Dedifferentiated amniotic fluid mesenchymal stem cell (primary cell): ENCODE results near the gene KIF1C.
"Not testable (repeated sequence)": the region's sequence is repeated elsewhere in the genome, so short reads cannot be mapped to it uniquely, and the experiment has no call there.

Experiments used
- DNase-seq: peaks from one replicate; pipeline ENCODE4 v3.0.0-alpha.2; 2016; ENCODE audit errors: extremely low spot score

KIF1C gene

DNA sequence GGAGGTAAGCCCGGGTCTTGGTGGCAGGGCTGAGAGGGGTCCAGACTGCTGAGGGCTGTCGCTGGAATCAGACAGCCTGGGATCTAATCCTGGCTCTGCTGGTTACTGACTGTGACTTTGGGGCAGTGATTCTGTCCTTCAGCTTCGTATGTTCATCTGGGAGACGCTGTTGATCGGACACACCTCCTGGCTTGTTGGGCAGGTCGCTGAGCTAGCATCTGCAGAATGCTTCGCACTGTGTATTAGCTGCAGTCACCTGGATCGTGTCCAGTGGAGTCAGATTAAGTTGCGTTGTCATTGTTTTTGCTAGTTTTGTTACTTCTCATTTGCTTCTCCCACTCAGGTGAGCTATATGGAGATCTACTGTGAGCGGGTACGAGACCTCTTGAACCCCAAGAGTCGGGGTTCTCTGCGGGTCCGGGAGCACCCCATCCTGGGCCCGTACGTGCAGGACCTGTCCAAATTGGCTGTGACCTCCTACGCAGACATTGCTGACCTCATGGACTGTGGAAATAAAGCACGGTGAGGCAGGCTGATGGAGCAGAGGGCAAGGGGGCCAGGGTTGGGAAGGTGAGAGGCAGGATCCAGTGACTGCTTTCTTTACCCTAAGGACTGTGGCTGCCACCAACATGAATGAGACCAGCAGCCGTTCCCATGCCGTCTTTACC lies 4.5 kb downstream of the KIF1C start:
- no peak for DNase-seq

DNA sequence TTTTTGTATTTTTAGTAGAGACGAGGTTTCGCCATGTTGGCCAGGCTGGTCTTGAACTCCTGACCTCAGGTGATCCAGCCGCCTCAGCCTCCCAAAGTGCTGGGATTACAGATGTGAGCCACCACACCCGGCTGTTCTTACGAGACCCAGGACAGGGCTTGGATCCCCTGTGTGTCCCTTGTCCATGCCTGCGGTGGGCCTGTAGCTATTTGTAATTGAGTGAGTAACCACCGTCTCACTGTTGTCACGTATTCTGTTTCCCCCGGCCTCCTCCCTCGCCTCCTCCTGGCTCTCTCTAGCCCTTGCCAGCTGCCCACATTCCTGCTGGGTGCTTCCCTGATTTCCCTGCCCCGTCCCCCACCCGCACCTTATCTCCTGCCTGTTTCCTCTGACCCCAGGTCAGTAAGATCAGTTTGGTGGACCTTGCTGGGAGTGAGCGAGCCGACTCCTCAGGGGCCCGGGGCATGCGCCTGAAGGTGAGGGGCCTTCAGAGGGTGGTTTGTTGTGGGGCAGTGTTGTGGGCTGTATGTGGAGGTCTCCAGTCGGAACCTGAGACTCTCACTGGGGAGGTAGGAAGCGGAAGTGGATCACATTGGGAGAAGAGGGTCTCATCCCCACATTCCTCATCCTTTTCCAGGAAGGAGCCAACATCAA lies 5.6 kb downstream of the KIF1C start:
- DNase-seq: no peak

- DNase-seq: no peak
These were observed 14.2 kb downstream of the KIF1C start for GRCh38 chr17:5011928-5012327.

DNA sequence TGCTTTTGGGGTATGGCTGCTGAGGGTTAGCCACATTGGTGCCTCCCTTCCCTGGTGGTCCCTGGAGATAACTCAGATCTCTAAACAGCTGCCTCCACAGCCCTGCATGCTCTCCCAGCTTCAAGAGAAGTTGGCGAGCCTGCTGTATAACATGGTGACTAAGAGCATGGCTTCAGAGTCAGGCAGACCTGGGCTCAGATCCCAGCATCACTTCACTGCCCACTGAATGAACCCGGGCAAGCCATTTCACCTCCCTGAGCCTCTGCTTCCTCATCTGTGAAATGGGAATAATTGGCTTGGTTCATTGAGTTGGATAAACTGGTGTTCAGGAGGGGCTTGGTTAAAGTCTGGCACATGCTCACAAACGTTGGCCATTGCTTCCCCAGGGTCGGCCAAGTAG lies 16.6 kb downstream of the KIF1C start:
- no peak for DNase-seq

- no peak for DNase-seq
These were observed 21.8 kb downstream of the KIF1C start for GRCh38 chr17:5019475-5019956.

GRCh38 chr17:5020502-5021023 lies 22.8 kb downstream of the KIF1C start:
- DNase-seq: no peak

GRCh38 chr17:5022171-5022711 lies 24.5 kb downstream of the KIF1C start:
- no peak for DNase-seq

GRCh38 chr17:5023588-5024147 lies 25.9 kb downstream of the KIF1C start:
- DNase-seq: no peak

DNA sequence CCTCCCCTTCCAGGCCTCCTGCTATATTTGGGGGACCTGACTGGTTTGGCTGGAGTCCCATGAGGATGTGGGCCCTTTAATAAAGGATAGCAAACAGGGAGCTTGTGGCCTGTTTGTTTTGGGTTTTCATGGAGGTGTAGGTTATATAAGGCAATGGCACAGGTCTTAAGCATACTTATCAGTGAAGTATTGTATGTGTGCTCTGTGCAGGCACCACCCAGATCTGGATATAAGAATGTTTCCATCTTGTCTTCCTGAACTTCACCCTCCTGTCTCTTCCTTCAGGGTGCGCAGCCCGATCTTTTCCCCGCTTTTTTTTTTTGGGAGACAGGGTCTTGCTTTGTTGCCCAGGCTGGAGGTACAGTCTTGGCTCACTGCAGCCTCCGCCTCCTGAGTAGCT lies 26.9 kb downstream of the KIF1C start:
- DNase-seq: no peak

DNA sequence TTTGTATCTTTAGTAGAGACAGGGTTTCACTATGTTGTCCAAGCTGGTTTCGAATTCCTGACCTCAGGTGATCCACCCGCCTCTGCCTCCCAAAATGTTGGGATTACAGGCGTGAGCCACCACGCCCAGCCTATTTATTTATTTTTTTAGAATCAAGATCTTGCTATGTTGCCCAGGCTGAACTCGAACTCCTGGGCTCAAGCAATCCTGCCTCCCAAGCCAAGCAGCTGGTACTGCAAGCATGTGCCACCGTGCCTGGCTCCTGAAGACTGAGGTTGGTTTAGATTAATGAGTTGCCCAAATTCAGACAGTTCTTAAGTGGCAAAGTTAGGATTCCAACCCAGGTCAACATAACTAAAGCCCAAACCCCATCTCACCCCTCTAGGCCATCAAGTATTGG lies 29.5 kb downstream of the KIF1C start:
- no peak for DNase-seq

- DNase-seq: no peak
These were observed 30.2 kb downstream of the KIF1C start for GRCh38 chr17:5027916-5028315.

- DNase-seq: not testable (repeated sequence)
These were observed 32.4 kb downstream of the KIF1C start for GRCh38 chr17:5030168-5030567.

DNA sequence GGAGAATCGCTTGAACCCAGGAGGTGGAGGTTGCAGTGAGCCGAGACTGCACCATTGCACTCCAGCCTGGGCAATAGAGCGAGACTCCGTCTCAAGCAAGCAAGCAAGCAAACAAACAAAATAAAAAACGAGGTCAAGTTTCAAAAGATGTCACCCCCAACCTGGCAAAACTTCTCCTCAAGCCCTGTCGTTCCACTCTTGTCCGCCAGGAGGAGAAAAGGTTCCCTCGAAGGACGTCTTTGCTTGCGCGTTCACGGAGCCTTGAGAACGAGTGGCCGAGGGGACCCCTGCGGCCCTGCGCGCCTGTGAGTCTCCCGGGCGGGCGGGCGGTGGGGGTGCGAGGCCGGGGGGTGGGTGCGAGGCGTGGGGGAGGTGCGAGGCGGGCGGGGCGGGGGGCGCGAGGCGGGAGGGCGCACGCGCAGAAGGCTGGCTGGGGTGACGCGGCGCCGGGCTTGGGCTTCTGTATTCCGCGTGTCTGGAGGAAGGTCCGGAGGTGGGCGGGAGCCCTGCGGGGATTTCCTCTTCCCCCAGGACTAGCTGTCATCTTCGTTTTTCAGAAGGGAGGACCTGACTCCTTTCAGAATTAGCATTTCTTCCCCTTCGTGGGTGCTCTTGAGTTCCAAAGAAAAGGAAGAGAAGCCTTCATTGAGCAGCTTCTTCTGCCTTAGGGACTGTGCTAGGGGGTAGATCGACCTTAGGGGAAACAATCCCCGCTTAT lies 33.8 kb downstream of the KIF1C start:
- peak; percentile 81 for DNase-seq

GRCh38 chr17:5032865-5033264 lies 35.1 kb downstream of the KIF1C start:
- no peak for DNase-seq

DNA sequence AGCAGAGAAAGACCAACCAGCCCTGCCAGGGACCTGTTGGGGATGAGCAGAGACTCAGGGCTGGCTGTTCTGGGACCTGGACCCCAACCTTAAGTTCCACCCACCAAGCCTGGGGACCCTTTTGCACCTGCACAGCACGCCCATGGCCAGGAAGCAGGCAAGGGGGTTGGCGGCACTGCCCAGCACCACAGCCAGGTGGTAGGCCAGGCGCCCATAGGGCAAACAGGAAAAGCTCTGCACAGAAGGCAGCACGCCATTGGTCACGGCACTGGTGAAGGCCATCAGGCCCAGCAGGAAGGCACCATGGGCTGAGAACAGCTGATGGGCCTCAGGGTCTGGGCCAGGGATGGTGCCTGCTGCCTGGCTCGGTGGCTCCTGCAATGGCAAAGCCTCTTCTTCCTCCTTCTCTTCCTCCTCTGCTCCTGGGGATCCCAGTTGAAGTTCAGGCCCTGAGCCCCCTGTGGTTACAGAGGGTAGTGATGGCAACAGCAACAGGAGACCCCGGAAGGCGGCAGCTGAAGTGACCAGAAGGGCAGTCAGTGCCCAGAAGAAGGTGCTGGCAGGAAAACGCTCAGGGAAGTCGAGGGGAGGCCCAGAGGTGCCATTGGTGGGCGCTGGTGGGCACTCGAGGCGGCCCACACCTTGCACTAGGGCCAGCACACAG lies 35.7 kb downstream of the KIF1C start:
- no peak for DNase-seq

GRCh38 chr17:5034063-5034462 lies 36.3 kb downstream of the KIF1C start:
- no peak for DNase-seq

GRCh38 chr17:5034651-5035050 lies 36.9 kb downstream of the KIF1C start:
- no peak for DNase-seq

DNA sequence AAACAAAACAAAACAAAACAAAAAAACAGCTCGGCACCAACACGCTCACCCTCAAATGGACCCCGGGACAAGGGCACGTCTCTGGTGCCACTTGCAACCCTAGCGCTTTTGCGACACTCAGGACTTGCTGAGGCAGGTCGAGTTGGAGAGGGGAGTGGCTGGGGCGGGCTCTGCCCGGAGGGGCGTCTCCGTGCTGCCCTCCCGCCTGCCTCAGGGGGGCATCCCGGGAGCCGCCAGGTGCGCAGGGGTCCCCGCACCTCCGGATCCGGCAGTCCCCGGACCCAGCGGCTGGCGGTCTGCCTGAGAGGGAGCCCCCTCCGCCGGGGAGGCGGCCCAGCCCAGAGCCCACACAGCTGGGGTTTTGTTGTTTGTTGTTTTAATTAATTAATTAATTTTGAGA lies 37.6 kb downstream of the KIF1C start, which contains the start of gene SLC52A1:
TSS of gene SLC52A1 (minus strand) at position 112 of the 400 bp plus-strand sequence. CDS start 820 bp downstream, outside the sequence.
- no peak for DNase-seq

- DNase-seq: no peak
These were observed 44.6 kb downstream of the KIF1C start for GRCh38 chr17:5042157-5043022.

DNA sequence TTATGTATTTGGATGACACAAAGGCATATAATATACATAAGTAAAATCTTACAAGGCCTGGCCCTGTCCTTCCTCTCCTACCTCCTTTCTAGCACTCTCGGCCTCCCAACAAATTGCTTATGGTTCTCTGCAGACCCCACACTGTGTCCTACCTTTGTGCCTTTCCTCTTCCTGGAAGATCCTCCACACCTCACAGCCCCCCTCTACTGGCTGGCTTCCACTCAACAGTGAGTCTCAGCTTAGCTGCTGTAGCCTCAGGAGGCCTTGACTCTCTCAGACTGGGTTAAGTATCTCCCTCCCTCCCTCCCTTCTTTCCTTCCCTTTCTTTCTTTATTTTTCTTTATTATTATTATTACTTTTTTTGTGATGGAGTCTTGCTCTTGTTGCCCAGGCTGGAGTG lies 45.8 kb downstream of the KIF1C start:
- no peak for DNase-seq
